K562 (cell line): ENCODE results near the gene AGA. TPM values are rescaled to one million over a fixed set of nuclear protein-coding genes. Genes with fewer than 3 reads are reported as not detected.

ENCODE experiments used
- ARID3A ChIP-seq: IDR thresholded peaks from 2 replicates; pipeline ENCODE4 v1.6.1; 2012; ENCODE audit warnings: low read depth, low read length, improper control_type of control experiment, borderline replicate concordance
- BCOR ChIP-seq: fragments of 450-650 bp; IDR thresholded peaks from 2 replicates; pipeline ENCODE4 v1.6.1; 2016
- BMI1 ChIP-seq: fragments of 150-350 bp; IDR thresholded peaks from 2 replicates; pipeline ENCODE4 v1.6.1; 2014; ENCODE audit warnings: low read length
- BRD9 ChIP-seq: fragments of 450-650 bp; IDR thresholded peaks from 2 replicates; pipeline ENCODE4 v1.6.1; 2018; ENCODE audit warnings: low read depth; ENCODE audit not compliant: partially characterized antibody
- EHMT2 ChIP-seq: fragments of 450-650 bp; IDR thresholded peaks from 2 replicates; pipeline ENCODE4 v1.6.1; 2018; ENCODE audit warnings: antibody characterized with exemption
- FOXJ3 ChIP-seq: sonication (generic); formaldehyde crosslinking; IDR thresholded peaks from 2 replicates; pipeline ENCODE4 v1.4.0; 2020; ENCODE audit warnings: mild to moderate bottlenecking, missing genetic modification reagents
- GATA2 ChIP-seq: sonication (generic); formaldehyde crosslinking; IDR thresholded peaks from 2 replicates; pipeline ENCODE4 v1.4.0; 2020; ENCODE audit warnings: mild to moderate bottlenecking, missing genetic modification reagents
- L3MBTL2 ChIP-seq: fragments of 450-650 bp; IDR thresholded peaks from 2 replicates; pipeline ENCODE4 v1.6.1; 2016; ENCODE audit warnings: mild to moderate bottlenecking, moderate library complexity
- MCM5 ChIP-seq: fragments of 450-650 bp; IDR thresholded peaks from 2 replicates; pipeline ENCODE4 v1.6.1; 2016; ENCODE audit warnings: low read depth
- NEUROD1 ChIP-seq: fragments of 150-350 bp; IDR thresholded peaks from 2 replicates; pipeline ENCODE4 v1.6.1; 2014; ENCODE audit warnings: borderline replicate concordance, low read length, low read depth; ENCODE audit not compliant: partially characterized antibody
- NUFIP1 ChIP-seq: fragments of 450-650 bp; IDR thresholded peaks from 2 replicates; pipeline ENCODE4 v1.6.1; 2018; ENCODE audit not compliant: partially characterized antibody
- OTX1 ChIP-seq: fragments of 450-650 bp; formaldehyde crosslinking; IDR thresholded peaks from 2 replicates; pipeline ENCODE4 v1.4.0; 2022; ENCODE audit warnings: mild to moderate bottlenecking
- PHF20 ChIP-seq: fragments of 450-650 bp; IDR thresholded peaks from 2 replicates; pipeline ENCODE4 v1.6.1; 2018; ENCODE audit not compliant: partially characterized antibody
- POLR2A ChIP-seq: fragments of 450-650 bp; conservative IDR thresholded peaks from 2 replicates; pipeline ENCODE4 v1.6.1; 2016
- RBM15 ChIP-seq: fragments of 200-400 bp; formaldehyde crosslinking; IDR thresholded peaks from 2 replicates; pipeline ENCODE4 v1.6.1; 2018; ENCODE audit warnings: mild to moderate bottlenecking, low read length, moderate library complexity; ENCODE audit not compliant: insufficient read depth
- SRF ChIP-seq, 2 experiments: fragments of 250-450, 450-650 bp in 1 of 2; sonication (Bioruptor Pico) in 1 of 2; sonication (generic) in 1 of 2; formaldehyde crosslinking; IDR thresholded peaks; 2 replicates each; pipeline versions ENCODE4 v1.5.0 to v1.5.1; 2020 to 2022; ENCODE audit warnings: mild to moderate bottlenecking in 1 of 2, missing genetic modification reagents in 1 of 2
- TFAP4 ChIP-seq: sonication (generic); formaldehyde crosslinking; IDR thresholded peaks from 2 replicates; pipeline ENCODE4 v1.8.0; 2022; ENCODE audit warnings: missing genetic modification reagents, mild to moderate bottlenecking, moderate library complexity, borderline replicate concordance
- TGIF2 ChIP-seq: sonication (generic); formaldehyde crosslinking; IDR thresholded peaks from 2 replicates; pipeline ENCODE4 v1.8.1; 2022; ENCODE audit warnings: mild to moderate bottlenecking, missing genetic modification reagents, moderate library complexity
- TRIM25 ChIP-seq: fragments of 450-650 bp; IDR thresholded peaks from 2 replicates; pipeline ENCODE4 v1.7.0; 2016; ENCODE audit warnings: borderline replicate concordance
- WHSC1 ChIP-seq: IDR thresholded peaks from one replicate; pipeline ENCODE4 v1.6.1; 2012; ENCODE audit warnings: low read length, control low read depth, inconsistent platforms
- ZNF12 ChIP-seq: sonication (generic); formaldehyde crosslinking; IDR thresholded peaks from 2 replicates; pipeline ENCODE4 v1.4.0; 2020; ENCODE audit warnings: mild to moderate bottlenecking, missing genetic modification reagents
- ZNF3 ChIP-seq: fragments of 250-450 bp; sonication (Bioruptor Pico); IDR thresholded peaks from 2 replicates; pipeline ENCODE4 v1.5.0; 2021; ENCODE audit warnings: mild to moderate bottlenecking, moderate library complexity
- ZNF586 ChIP-seq: fragments of 450-650 bp; formaldehyde crosslinking; conservative IDR thresholded peaks from 2 replicates; pipeline ENCODE4 v1.4.0; 2020; ENCODE audit warnings: mild to moderate bottlenecking, moderate library complexity
- polyA plus RNA-seq, 8 experiments: library from polyadenylated mRNA; depleted of rRNA in 4 of 8; stranded (reverse) in 5 of 8; unstranded in 3 of 8; fragments of >200 nt; fragmentation: Nextera tagmentation in 2 of 8; fragmentation: Illumina TruSeq in 1 of 8; extraction: Ambion mirVana in 2 of 8; extraction: Trizol in 1 of 8; gene quantifications; 2 replicates each; pipeline versions ENCODE4 v1.2.1 to v1.2.3, GENCODE V29; 2011 to 2014; ENCODE audit warnings: inconsistent platforms in 1 of 8, missing spikeins in 1 of 8
- total RNA-seq, 7 experiments: library from RNA; depleted of rRNA in 6 of 7; stranded (reverse); fragments of >200 nt in 6 of 7; fragmentation: Illumina TruSeq in 2 of 7; extraction: Trizol in 2 of 7; gene quantifications; 2 replicates each; pipeline versions ENCODE4 v1.2.1 to v1.2.3, GENCODE V29; 2011 to 2021; ENCODE audit warnings: low replicate concordance in 1 of 7
- TF ChIP-seq, protein P1 (sequence below): sonication (generic); formaldehyde crosslinking; IDR thresholded peaks from 2 replicates; pipeline ENCODE4 v1.8.0; 2022; ENCODE audit warnings: mild to moderate bottlenecking, missing genetic modification reagents, borderline replicate concordance

The AGA gene
- total and polyA plus RNA-seq, 9 of the 15 experiments (the other 6 are each of a cell fraction or from before 2014, with no cell fraction given), result 8.5 to 25.0 (median 12.6) TPM

- TF ChIP-seq RBM15, result no peak
- peak; percentile 86 for TF ChIP-seq TFAP4 (CRISPR knock-in tag)
- TF ChIP-seq NUFIP1, result no peak
- no peak for TF ChIP-seq WHSC1
- TF ChIP-seq TRIM25, result no peak
- TF ChIP-seq NEUROD1, result peak; percentile 67
- no peak for TF ChIP-seq ZNF3
- peak; percentile 46; the same call in 1 of the 2 replicates for TF ChIP-seq BCOR
- TF ChIP-seq MCM5, result no peak
- no peak for TF ChIP-seq BRD9
- no peak for TF ChIP-seq FOXJ3
- no peak for TF ChIP-seq GATA2 (CRISPR knock-in tag)
- TF ChIP-seq SRF (CRISPR knock-in tag; IDR thresholded peaks at IDR 0.05), result no peak; a peak in 1 of 4 replicates
- TF ChIP-seq POLR2A, result peak; percentile 95
- no peak for TF ChIP-seq ZNF586
- TF ChIP-seq ARID3A, result peak; percentile 60; the same call in 1 of the 2 replicates
- TF ChIP-seq EHMT2, result no peak
- peak; percentile 77 for TF ChIP-seq PHF20
- TF ChIP-seq OTX1, result peak; percentile 78; the same call in 1 of the 2 replicates
- TF ChIP-seq, protein P1, sequence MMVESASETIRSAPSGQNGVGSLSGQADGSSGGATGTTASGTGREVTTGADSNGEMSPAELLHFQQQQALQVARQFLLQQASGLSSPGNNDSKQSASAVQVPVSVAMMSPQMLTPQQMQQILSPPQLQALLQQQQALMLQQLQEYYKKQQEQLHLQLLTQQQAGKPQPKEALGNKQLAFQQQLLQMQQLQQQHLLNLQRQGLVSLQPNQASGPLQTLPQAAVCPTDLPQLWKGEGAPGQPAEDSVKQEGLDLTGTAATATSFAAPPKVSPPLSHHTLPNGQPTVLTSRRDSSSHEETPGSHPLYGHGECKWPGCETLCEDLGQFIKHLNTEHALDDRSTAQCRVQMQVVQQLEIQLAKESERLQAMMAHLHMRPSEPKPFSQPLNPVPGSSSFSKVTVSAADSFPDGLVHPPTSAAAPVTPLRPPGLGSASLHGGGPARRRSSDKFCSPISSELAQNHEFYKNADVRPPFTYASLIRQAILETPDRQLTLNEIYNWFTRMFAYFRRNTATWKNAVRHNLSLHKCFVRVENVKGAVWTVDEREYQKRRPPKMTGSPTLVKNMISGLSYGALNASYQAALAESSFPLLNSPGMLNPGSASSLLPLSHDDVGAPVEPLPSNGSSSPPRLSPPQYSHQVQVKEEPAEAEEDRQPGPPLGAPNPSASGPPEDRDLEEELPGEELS (CRISPR knock-in tag), result no peak
- TF ChIP-seq L3MBTL2, result peak; percentile 79
- no peak for TF ChIP-seq TGIF2 (CRISPR knock-in tag)
- no peak; the same call in 1 of the 2 replicates for TF ChIP-seq ZNF12 (CRISPR knock-in tag)
- TF ChIP-seq BMI1, result no peak
Observed at GRCh38 chr4:177441803-177442622, at the start of gene AGA (continued).
